H9 (cell line): ENCODE data around the gene AP4S1. TPM values are rescaled to one million over a fixed set of nuclear protein-coding genes. Genes with fewer than 3 reads are reported as not detected.
"Not testable (repeated sequence)": the region's sequence is repeated elsewhere in the genome, so short reads cannot be mapped to it uniquely, and the experiment has no call there.

Source experiments
- DNase-seq: peaks from one replicate; pipeline ENCODE4 v3.0.0-alpha.2; 2017
- H2AFZ ChIP-seq: one replicate; pipeline ENCODE4 v1.6.1; 2013; ENCODE audit warnings: mild to moderate bottlenecking, low read length, control low read depth, moderate library complexity
- H2AK5ac ChIP-seq: 2 replicates; pipeline ENCODE4 v1.6.1; 2013; ENCODE audit warnings: low read length, control low read depth, mixed read lengths; ENCODE audit not compliant: insufficient read length
- H2BK120ac ChIP-seq: one replicate; pipeline ENCODE4 v1.6.1; 2013; ENCODE audit warnings: low read depth, mild to moderate bottlenecking, low read length, control low read depth, inconsistent platforms; ENCODE audit not compliant: poor library complexity, severe bottlenecking
- H2BK12ac ChIP-seq: 2 replicates; pipeline ENCODE4 v1.6.1; 2013; ENCODE audit warnings: low read length, control low read depth, mixed read lengths, low read depth; ENCODE audit not compliant: insufficient read length
- H2BK15ac ChIP-seq: 2 replicates; pipeline ENCODE4 v1.6.1; 2013; ENCODE audit warnings: low read depth, low read length, control low read depth
- H2BK20ac ChIP-seq: one replicate; pipeline ENCODE4 v1.6.1; 2013; ENCODE audit warnings: low read depth, mild to moderate bottlenecking, low read length, control low read depth, inconsistent platforms; ENCODE audit not compliant: poor library complexity, severe bottlenecking
- H2BK5ac ChIP-seq: 2 replicates; pipeline ENCODE4 v1.6.1; 2013; ENCODE audit warnings: low read length, control low read depth, mixed read lengths; ENCODE audit not compliant: insufficient read length
- H3K14ac ChIP-seq: 2 replicates; pipeline ENCODE4 v1.6.1; 2013; ENCODE audit warnings: low read length, control low read depth; ENCODE audit not compliant: insufficient read depth
- H3K18ac ChIP-seq: 2 replicates; pipeline ENCODE4 v1.6.1; 2013; ENCODE audit warnings: low read depth, mild to moderate bottlenecking, mixed read lengths, low read length, control low read depth; ENCODE audit not compliant: insufficient read length
- H3K23ac ChIP-seq: 2 replicates; pipeline ENCODE4 v1.6.1; 2013; ENCODE audit warnings: low read length, control low read depth, mixed read lengths, low read depth; ENCODE audit not compliant: insufficient read length
- H3K23me2 ChIP-seq: 2 replicates; pipeline ENCODE4 v1.6.1; 2013; ENCODE audit warnings: low read depth, mild to moderate bottlenecking, mixed read lengths, low read length, control low read depth; ENCODE audit not compliant: insufficient read length, poor library complexity, severe bottlenecking
- H3K27ac ChIP-seq: 2 replicates; pipeline ENCODE4 v1.5.1; 2013; ENCODE audit warnings: low read length, control low read depth, mixed read lengths, low read depth; ENCODE audit not compliant: insufficient read length
- H3K27me3 ChIP-seq: 2 replicates; pipeline ENCODE4 v1.6.1; 2013; ENCODE audit warnings: low read length, control low read depth, inconsistent platforms; ENCODE audit not compliant: insufficient read depth
- H3K4ac ChIP-seq: 2 replicates; pipeline ENCODE4 v1.6.1; 2013; ENCODE audit warnings: low read depth, mild to moderate bottlenecking, control low read depth, inconsistent platforms, low read length, moderate library complexity
- H3K4me1 ChIP-seq: 2 replicates; pipeline ENCODE4 v1.6.1; 2013; ENCODE audit warnings: low read length, control low read depth, inconsistent platforms; ENCODE audit not compliant: insufficient read depth
- H3K4me2 ChIP-seq: 2 replicates; pipeline ENCODE4 v1.6.1; 2013; ENCODE audit warnings: low read length, control low read depth, mixed read lengths; ENCODE audit not compliant: insufficient read length, insufficient read depth
- H3K56ac ChIP-seq: 2 replicates; pipeline ENCODE4 v1.6.1; 2013; ENCODE audit warnings: low read depth, mild to moderate bottlenecking, mixed read lengths, low read length, control low read depth; ENCODE audit not compliant: insufficient read length
- H3K79me1 ChIP-seq: 2 replicates; pipeline ENCODE4 v1.6.1; 2013; ENCODE audit warnings: low read depth, mild to moderate bottlenecking, moderate library complexity, low read length, control low read depth, inconsistent platforms; ENCODE audit not compliant: insufficient read depth, poor library complexity, severe bottlenecking
- H3K79me2 ChIP-seq: 2 replicates; pipeline ENCODE4 v1.6.1; 2013; ENCODE audit warnings: low read length, control low read depth, inconsistent platforms; ENCODE audit not compliant: insufficient read depth
- H3K9ac ChIP-seq: 2 replicates; pipeline ENCODE4 v1.6.1; 2013; ENCODE audit warnings: low read length, control low read depth, mixed read lengths; ENCODE audit not compliant: insufficient read length; ENCODE audit errors: extremely low read depth
- H3K9me3 ChIP-seq: one replicate; pipeline ENCODE4 v1.6.1; 2013; ENCODE audit warnings: low read depth, low read length, inconsistent platforms; ENCODE audit not compliant: control insufficient read depth
- H3T11ph ChIP-seq: one replicate; pipeline ENCODE4 v1.6.1; 2013; ENCODE audit warnings: mild to moderate bottlenecking, low read length, control low read depth, inconsistent platforms
- H4K20me1 ChIP-seq: one replicate; pipeline ENCODE4 v1.6.1; 2013; ENCODE audit not compliant: control insufficient read depth, insufficient read length, insufficient read depth
- H4K5ac ChIP-seq: 2 replicates; pipeline ENCODE4 v1.6.1; 2013; ENCODE audit warnings: low read depth, mild to moderate bottlenecking, mixed read lengths, low read length, control low read depth; ENCODE audit not compliant: insufficient read length
- H4K8ac ChIP-seq: replicated peaks from 2 replicates; pipeline ENCODE4 v1.6.1; 2013; ENCODE audit warnings: low read length, control low read depth, mixed read lengths, low read depth; ENCODE audit not compliant: insufficient read length
- H4K91ac ChIP-seq: 2 replicates; pipeline ENCODE4 v1.6.1; 2013; ENCODE audit warnings: low read depth, mild to moderate bottlenecking, moderate library complexity, mixed read lengths, low read length, control low read depth; ENCODE audit not compliant: insufficient read length
- H3K27ac Mint-ChIP-seq, 3 experiments: 2 replicates in 2 of 3; 3 replicates in 1 of 3; pipeline ENCODE4 v1.8.0; 2020 to 2021; ENCODE audit warnings: mixed read lengths in 3 of 3, mild to moderate bottlenecking in 1 of 3, moderate library complexity in 1 of 3
- H3K27me3 Mint-ChIP-seq: 2 replicates; pipeline ENCODE4 v1.8.0; 2021; ENCODE audit warnings: low read depth, mild to moderate bottlenecking, moderate library complexity, mixed read lengths
- H3K36me3 Mint-ChIP-seq, 3 experiments: 2 replicates in 2 of 3; 3 replicates in 1 of 3; pipeline ENCODE4 v1.8.0; 2020 to 2021; ENCODE audit warnings: low read depth in 3 of 3, mixed read lengths in 3 of 3; ENCODE audit not compliant: insufficient read depth in 1 of 3
- H3K4me1 Mint-ChIP-seq, 2 experiments: 2 replicates each; pipeline ENCODE4 v1.8.0; 2020; ENCODE audit warnings: mixed read lengths in 2 of 2
- H3K4me3 Mint-ChIP-seq, 2 experiments: 2 replicates in 1 of 2; 3 replicates in 1 of 2; pipeline ENCODE4 v1.8.0; 2020 to 2021; ENCODE audit warnings: mild to moderate bottlenecking in 2 of 2, mixed read lengths in 2 of 2, moderate library complexity in 1 of 2
- H3K9me3 Mint-ChIP-seq, 2 experiments: 2 replicates in 1 of 2; 3 replicates in 1 of 2; pipeline ENCODE4 v1.8.0; 2020; ENCODE audit warnings: mild to moderate bottlenecking in 2 of 2, mixed read lengths in 2 of 2, moderate library complexity in 1 of 2
- CTCF ChIP-seq: fragments of 200-600 bp; sonication (generic); conservative IDR thresholded peaks from 3 replicates; pipeline ENCODE4 v1.8.0; 2021; ENCODE audit warnings: antibody characterized with exemption, mild to moderate bottlenecking
- WGBS: extraction: QIAGEN DNeasy Blood & Tissue Kit; methylation state at CpG from one replicate; pipeline ENCODE4 v1.1.7; 2013; ENCODE audit warnings: missing lambda C conversion rate, low lambda C conversion rate, mixed read lengths; ENCODE audit not compliant: insufficient read length; ENCODE audit errors: extremely low coverage; 5-methylcytosine and 5-hydroxymethylcytosine counted together
- total RNA-seq: library from RNA; stranded (reverse); gene quantifications from 2 replicates; pipeline ENCODE4 v1.2.1, GENCODE V29; 2021

The AP4S1 gene
- total RNA-seq, 1 experiment from 2014 or later = 13.7 TPM

- H2BK120ac ChIP-seq, H2AK5ac ChIP-seq, H4K20me1 ChIP-seq, H3K27ac ChIP-seq, H3K4me3 Mint-ChIP-seq, H3K36me3 Mint-ChIP-seq, H4K8ac ChIP-seq, H2BK20ac ChIP-seq, H3K79me1 ChIP-seq, H3K56ac ChIP-seq, H3K4me1 Mint-ChIP-seq, H3K9me3 ChIP-seq, H3K9me3 Mint-ChIP-seq, H3K23me2 ChIP-seq, H3K18ac ChIP-seq, H2AFZ ChIP-seq, H4K5ac ChIP-seq, H3K4me2 ChIP-seq, H3K14ac ChIP-seq, H3K9ac ChIP-seq, H3K23ac ChIP-seq, H3K27me3 Mint-ChIP-seq, H4K91ac ChIP-seq, H3K4me1 ChIP-seq, H2BK15ac ChIP-seq, H3T11ph ChIP-seq, DNase-seq, H3K4ac ChIP-seq, H3K27me3 ChIP-seq, H2BK5ac ChIP-seq, H2BK12ac ChIP-seq: not testable (repeated sequence)
- H3K79me2 ChIP-seq = peaks cover 16% of the 10 kb centered on the region; the same call in 1 of the 2 replicates
- TF ChIP-seq CTCF = peak; percentile 72
- H3K27ac Mint-ChIP-seq = peak overlapping the region in 1 of 3 experiments; percentile 22; a peak in 1 of 7 replicates
- no CpG with 5 or more reads among the region's 13 CpGs for WGBS
These were observed 45.2 kb upstream of the AP4S1 start for GRCh38 chr14:30980106-30980704.
